ENCODE measurements around the gene ADGRV1.
"Not testable (repeated sequence)": the region's sequence is repeated elsewhere in the genome, so short reads cannot be mapped to it uniquely, and the experiment has no call there.

The ADGRV1 gene

GRCh38 chr5:90957906-90958305 is 399.3 kb downstream of the ADGRV1 start:
- DNase-seq (ENCODE audit: extremely low spot score, insufficient read length, low read depth) = no peak
- FAIRE-seq = no peak

- no peak for FAIRE-seq
- DNase-seq (ENCODE audit: extremely low spot score, insufficient read length, low read depth) = no peak
Observed at GRCh38 chr5:90959262-90959661, 400.7 kb downstream of the ADGRV1 start.

GRCh38 chr5:90962481-90962880 is 403.9 kb downstream of the ADGRV1 start:
- no peak for FAIRE-seq

GRCh38 chr5:90965110-90965685 is 406.6 kb downstream of the ADGRV1 start:
- no peak for DNase-seq (ENCODE audit: extremely low spot score, insufficient read length, low read depth)
- FAIRE-seq = no peak

More at GRCh38 chr5:90962481-90962880, 403.9 kb downstream of the ADGRV1 start:
- DNase-seq (ENCODE audit: extremely low spot score, insufficient read length, low read depth) = no peak

- DNase-seq (ENCODE audit: extremely low spot score, insufficient read length, low read depth) (no peak), FAIRE-seq (no peak)
Observed at GRCh38 chr5:90967443-90967842, 408.8 kb downstream of the ADGRV1 start.

- FAIRE-seq (no peak), DNase-seq (ENCODE audit: extremely low spot score, insufficient read length, low read depth) (no peak)
Observed at GRCh38 chr5:90967851-90968250, 409.3 kb downstream of the ADGRV1 start.

- FAIRE-seq = no peak
Observed at GRCh38 chr5:90968319-90968718, 409.7 kb downstream of the ADGRV1 start.

GRCh38 chr5:90969945-90970344 is 411.3 kb downstream of the ADGRV1 start:
- not testable (repeated sequence) for FAIRE-seq; DNase-seq (ENCODE audit: extremely low spot score, insufficient read length, low read depth)

More at GRCh38 chr5:90968319-90968718, 409.7 kb downstream of the ADGRV1 start:
- no peak for DNase-seq (ENCODE audit: extremely low spot score, insufficient read length, low read depth)

- FAIRE-seq (no peak), DNase-seq (ENCODE audit: extremely low spot score, insufficient read length, low read depth) (no peak)
Observed at GRCh38 chr5:90981177-90981576, 422.6 kb downstream of the ADGRV1 start.

GRCh38 chr5:90981821-90982220 is 423.2 kb downstream of the ADGRV1 start:
- no peak for DNase-seq (ENCODE audit: extremely low spot score, insufficient read length, low read depth)

GRCh38 chr5:90982576-90982975 is 424.0 kb downstream of the ADGRV1 start:
- FAIRE-seq (no peak), DNase-seq (ENCODE audit: extremely low spot score, insufficient read length, low read depth) (no peak)

More at GRCh38 chr5:90981821-90982220, 423.2 kb downstream of the ADGRV1 start:
- FAIRE-seq = no peak

- DNase-seq (ENCODE audit: extremely low spot score, insufficient read length, low read depth) = no peak
- FAIRE-seq = no peak
Observed at GRCh38 chr5:90983148-90983547, 424.6 kb downstream of the ADGRV1 start.

GRCh38 chr5:90983711-90984124 is 425.1 kb downstream of the ADGRV1 start:
- FAIRE-seq (no peak), DNase-seq (ENCODE audit: extremely low spot score, insufficient read length, low read depth) (no peak)

- FAIRE-seq (no peak), DNase-seq (ENCODE audit: extremely low spot score, insufficient read length, low read depth) (no peak)
Observed at GRCh38 chr5:90985341-90985740, 426.7 kb downstream of the ADGRV1 start.

GRCh38 chr5:90987726-90988125 is 429.1 kb downstream of the ADGRV1 start:
- DNase-seq (ENCODE audit: extremely low spot score, insufficient read length, low read depth) = no peak
- FAIRE-seq = no peak

- no peak for FAIRE-seq
- no peak for DNase-seq (ENCODE audit: extremely low spot score, insufficient read length, low read depth)
Observed at GRCh38 chr5:90991201-90991600, 432.6 kb downstream of the ADGRV1 start.

GRCh38 chr5:90994796-90995195 is 436.2 kb downstream of the ADGRV1 start:
- FAIRE-seq (no peak), DNase-seq (ENCODE audit: extremely low spot score, insufficient read length, low read depth) (no peak)

GRCh38 chr5:90996089-90996488 is 437.5 kb downstream of the ADGRV1 start:
- no peak for FAIRE-seq
- no peak for DNase-seq (ENCODE audit: extremely low spot score, insufficient read length, low read depth)

- FAIRE-seq (no peak), DNase-seq (ENCODE audit: extremely low spot score, insufficient read length, low read depth) (no peak)
Observed at GRCh38 chr5:90997082-90997481, 438.5 kb downstream of the ADGRV1 start.

- FAIRE-seq = no peak
- DNase-seq (ENCODE audit: extremely low spot score, insufficient read length, low read depth) = no peak
Observed at GRCh38 chr5:91000743-91001142, 442.1 kb downstream of the ADGRV1 start.

GRCh38 chr5:91006713-91007112 is 448.1 kb downstream of the ADGRV1 start:
- FAIRE-seq (no peak), DNase-seq (ENCODE audit: extremely low spot score, insufficient read length, low read depth) (no peak)

GRCh38 chr5:91007251-91007650 is 448.7 kb downstream of the ADGRV1 start:
- no peak for FAIRE-seq
- no peak for DNase-seq (ENCODE audit: extremely low spot score, insufficient read length, low read depth)

All from GM18507 (cell line).